GM12892 (cell line): ENCODE measurements around the gene BLID.

ENCODE experiments used
- POLR2A ChIP-seq: IDR thresholded peaks from 2 replicates; pipeline ENCODE4 v1.6.1; 2011; ENCODE audit warnings: low read depth, low read length, control low read depth
- POLR2AphosphoS5 ChIP-seq: IDR thresholded peaks from 2 replicates; pipeline ENCODE4 v1.6.1; 2011; ENCODE audit warnings: low read depth, low read length, control low read depth
- TAF1 ChIP-seq: IDR thresholded peaks from 2 replicates; pipeline ENCODE4 v1.6.1; 2011; ENCODE audit warnings: low read depth, mild to moderate bottlenecking, control low read depth, low read length, borderline replicate concordance

- TF ChIP-seq POLR2A (no peak), POLR2AphosphoS5 (no peak), TAF1 (no peak)
These were observed 6.1 kb downstream of the BLID start for GRCh38 chr11:122109932-122110331.
